Retina (tissue), 1 donor: Measurements from ENCODE around the gene CRYAB.
"Not testable (repeated sequence)": the region's sequence is repeated elsewhere in the genome, so short reads cannot be mapped to it uniquely, and the experiment has no call there.

Source experiments
- DNase-seq: peaks from one replicate; pipeline ENCODE4 v3.0.0-alpha.2; 2016

Gene CRYAB

GRCh38 chr11:111905411-111905810 is 6.2 kb downstream of the CRYAB start:
- no peak for DNase-seq

- DNase-seq, result no peak
These were observed 24.7 kb downstream of the CRYAB start for GRCh38 chr11:111886844-111887243.

GRCh38 chr11:111886032-111886431 is 25.5 kb downstream of the CRYAB start:
- no peak for DNase-seq

- DNase-seq, result not testable (repeated sequence)
These were observed 26.5 kb downstream of the CRYAB start for GRCh38 chr11:111885053-111885452.

GRCh38 chr11:111882202-111882601 is 29.4 kb downstream of the CRYAB start:
- no peak for DNase-seq

GRCh38 chr11:111879637-111879960 is 32.0 kb downstream of the CRYAB start:
- DNase-seq, result no peak

GRCh38 chr11:111878849-111879636 is 32.5 kb downstream of the CRYAB start, which contains the start of the genes CFAP68 and FDXACB1:
Gene CFAP68 (plus strand): TSS chr11:111879541. CDS start chr11:111879561, 20 bp downstream.
Gene FDXACB1 (minus strand): TSS chr11:111879165. CDS start chr11:111879132, 33 bp downstream.
- DNase-seq, result peak; percentile 99

GRCh38 chr11:111878385-111878848 is 33.2 kb downstream of the CRYAB start:
- no peak for DNase-seq

- DNase-seq, result no peak
These were observed 39.8 kb downstream of the CRYAB start for GRCh38 chr11:111871693-111872161.

- DNase-seq, result peak; percentile 93
These were observed 40.5 kb downstream of the CRYAB start, which contains the start of gene ALG9 for GRCh38 chr11:111870886-111871692. Gene ALG9 (minus strand): TSS chr11:111871581. CDS start chr11:111871482, 99 bp downstream.

GRCh38 chr11:111870522-111870885 is 41.1 kb downstream of the CRYAB start:
- no peak for DNase-seq

- no peak for DNase-seq
These were observed 41.5 kb downstream of the CRYAB start for GRCh38 chr11:111870113-111870512.

GRCh38 chr11:111860257-111860656 is 51.3 kb downstream of the CRYAB start:
- DNase-seq, result no peak
